Kidney glomerular epithelial cell (primary cell): ENCODE measurements around the gene NTM.
A peak's percentile ranks its signal among the peaks of the same experiment; 100 is the strongest.

Experiments used
- DNase-seq: peaks from one replicate; lab custom pipeline; 2025; lab: John Stamatoyannopoulos, UW

The NTM gene

DNA sequence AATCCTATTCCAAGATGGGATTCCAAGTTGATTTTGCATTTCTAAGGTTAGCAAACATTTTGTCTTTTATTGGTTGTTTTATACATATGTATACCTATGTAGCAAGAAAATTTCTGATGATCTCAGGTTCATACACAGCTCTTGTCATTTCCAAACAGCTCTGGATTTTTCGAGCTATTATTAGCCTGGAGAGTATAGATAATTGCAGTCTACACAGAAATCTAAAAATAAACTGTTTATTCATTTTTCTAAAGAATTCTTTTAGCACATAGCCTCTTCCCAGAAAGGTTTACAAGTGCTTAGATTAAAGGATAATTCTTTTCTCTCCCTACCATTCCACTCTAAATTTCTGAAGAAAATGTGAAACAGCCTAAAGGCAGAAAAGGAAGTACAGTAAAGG lies 705.0 kb downstream of the NTM start:
- DNase-seq, result no peak

DNA sequence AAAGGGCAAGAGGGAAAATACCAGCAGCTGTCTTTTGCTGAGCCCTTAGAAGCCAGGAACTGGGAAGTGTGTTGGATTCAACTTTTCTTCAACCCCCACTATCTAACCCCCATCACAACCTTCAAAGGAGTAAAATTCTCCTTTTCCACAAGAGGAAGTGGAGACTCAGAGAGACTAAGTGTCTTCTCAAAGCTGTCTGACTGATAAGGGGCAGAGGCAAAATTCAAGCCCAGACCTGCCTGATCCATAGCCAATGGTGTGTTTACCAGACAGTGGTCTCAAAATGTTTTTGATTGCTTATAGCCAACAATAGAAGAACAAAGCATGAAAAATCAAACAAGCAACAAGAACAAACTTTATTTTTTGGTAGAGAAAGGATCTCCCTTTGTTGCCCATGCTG lies 707.0 kb downstream of the NTM start:
- DNase-seq, result no peak

DNA sequence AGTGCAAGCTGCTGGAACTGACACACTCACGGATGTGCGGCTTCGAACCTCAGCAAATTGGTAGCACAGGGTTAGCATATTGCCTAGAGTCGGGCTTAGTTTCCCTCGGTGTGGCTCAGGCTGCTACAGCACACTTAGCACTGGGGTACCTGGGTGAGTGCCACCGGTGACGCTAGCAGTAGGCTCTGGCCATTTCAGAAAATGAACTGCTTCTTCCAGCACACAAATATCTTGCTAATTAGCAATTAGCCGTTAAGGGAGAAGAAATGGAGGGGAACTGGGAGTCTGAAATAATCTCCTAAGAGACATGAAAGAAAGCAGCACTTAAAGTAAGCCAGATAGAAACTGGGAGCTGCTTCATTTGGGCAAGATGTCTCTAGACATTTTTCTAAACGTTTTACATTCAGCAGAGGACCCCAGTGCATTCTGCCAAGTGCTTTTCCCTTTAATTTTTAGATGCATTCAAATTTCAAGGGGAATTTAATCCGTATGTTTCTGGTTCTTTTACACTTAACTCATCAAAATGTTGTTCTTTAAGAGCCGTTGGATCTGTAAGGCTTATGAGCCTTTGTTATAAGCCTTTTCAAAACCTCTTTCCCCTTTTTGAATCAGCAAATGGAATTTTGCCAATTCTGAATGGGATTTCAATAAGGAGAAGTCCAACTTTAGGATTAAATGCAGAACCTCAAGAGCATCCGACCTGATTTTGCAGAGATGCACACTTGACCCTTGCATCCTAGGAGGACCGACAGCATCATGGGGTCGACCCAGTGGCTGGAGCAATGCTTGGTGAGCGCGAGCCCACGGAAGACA lies 708.1 kb downstream of the NTM start:
- no peak for DNase-seq

DNA sequence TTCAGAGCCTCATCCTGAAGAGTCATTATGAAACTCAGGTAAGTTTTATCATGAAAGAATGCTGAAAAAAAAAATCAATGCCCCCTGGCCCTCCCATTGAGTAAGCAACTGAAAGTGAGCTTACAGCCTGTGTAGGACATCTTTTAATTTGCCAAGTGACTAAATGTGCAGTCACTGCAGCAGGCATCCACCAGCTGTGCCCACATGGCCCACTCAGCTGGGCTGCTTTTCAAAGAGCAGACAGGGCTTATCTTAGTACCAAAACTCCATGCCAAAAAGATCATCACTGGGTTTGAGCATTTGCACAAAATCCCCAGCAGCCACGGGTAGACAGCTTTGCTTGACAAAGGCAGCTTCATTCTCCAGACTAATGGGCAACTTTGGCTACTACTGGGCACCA lies 709.7 kb downstream of the NTM start:
- DNase-seq, result no peak

DNA sequence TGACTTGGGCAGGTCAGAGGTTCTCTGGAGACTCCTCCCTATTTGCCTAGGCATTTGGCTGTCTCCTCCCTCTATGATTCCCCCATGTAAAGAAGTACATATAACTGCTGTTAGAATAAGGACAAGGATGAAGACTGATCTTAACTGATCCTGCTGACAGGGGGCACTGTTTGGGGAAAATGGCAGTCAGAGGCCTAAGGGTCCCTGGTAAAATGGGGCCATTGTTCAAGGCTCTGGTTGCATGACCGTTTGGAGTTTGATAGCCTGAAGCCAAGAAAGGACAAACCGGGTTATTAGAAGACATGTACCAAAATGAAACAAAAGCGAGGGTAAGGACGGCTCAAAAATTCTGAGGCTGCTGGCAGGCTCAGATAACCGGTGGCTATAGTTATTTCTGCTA lies 712.2 kb downstream of the NTM start:
- DNase-seq, result no peak

DNA sequence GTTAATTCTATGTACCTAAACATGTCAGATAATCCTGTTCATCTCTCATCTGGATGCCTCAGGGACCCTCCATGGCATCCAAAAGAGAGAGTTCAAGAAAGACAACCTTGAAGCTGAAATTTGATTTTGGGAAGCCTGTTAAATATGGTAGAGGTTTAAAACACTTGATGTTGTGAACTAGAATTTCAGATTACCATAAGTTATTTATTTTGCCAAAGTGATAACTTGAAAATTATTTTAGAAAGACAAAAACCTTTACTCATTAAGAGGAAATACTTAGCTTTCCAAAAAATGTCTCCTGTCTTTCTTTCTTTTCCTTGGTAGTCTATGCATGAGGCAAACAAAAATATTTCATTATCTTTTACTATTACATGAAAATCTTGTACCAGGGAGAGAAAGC lies 714.0 kb downstream of the NTM start:
- DNase-seq, result no peak

DNA sequence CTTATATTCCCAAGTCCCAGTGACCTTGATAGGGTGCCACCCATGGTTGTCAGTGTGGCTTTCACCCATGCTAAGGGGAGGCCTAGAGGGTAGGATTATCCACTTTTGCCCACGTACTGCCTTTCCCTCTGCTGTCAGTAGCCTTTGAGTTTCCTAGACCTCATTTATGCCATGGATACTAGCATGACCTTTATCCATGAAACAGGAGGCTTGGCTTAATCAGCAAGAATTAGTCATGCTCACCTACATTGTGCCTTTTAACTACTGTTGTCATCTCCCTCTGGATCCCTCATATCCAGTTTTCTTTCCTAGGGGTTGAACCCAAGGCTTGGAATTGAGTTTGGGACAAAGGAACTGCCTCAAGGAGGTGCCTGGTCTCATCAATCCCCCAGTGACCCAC lies 716.7 kb downstream of the NTM start:
- no peak for DNase-seq

DNA sequence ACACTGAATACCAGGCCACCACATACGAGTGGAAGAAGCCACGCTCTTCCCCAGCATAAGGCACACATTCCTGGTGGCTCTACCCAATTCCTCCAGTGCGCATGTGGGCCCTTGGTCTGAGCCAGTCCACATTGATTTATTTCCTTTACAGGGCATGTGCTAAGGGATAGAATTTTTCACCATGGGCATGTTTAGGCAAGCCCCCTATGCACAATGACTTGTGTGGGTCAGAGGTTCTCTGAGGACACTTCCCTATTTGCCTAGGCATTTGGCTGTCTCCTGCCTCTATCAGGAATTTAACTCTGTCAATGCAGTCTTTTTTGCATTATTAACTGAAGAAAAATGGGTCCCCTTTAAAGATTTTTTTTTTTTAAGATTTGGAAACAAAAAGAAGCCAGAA lies 718.1 kb downstream of the NTM start:
- DNase-seq, result no peak

DNA sequence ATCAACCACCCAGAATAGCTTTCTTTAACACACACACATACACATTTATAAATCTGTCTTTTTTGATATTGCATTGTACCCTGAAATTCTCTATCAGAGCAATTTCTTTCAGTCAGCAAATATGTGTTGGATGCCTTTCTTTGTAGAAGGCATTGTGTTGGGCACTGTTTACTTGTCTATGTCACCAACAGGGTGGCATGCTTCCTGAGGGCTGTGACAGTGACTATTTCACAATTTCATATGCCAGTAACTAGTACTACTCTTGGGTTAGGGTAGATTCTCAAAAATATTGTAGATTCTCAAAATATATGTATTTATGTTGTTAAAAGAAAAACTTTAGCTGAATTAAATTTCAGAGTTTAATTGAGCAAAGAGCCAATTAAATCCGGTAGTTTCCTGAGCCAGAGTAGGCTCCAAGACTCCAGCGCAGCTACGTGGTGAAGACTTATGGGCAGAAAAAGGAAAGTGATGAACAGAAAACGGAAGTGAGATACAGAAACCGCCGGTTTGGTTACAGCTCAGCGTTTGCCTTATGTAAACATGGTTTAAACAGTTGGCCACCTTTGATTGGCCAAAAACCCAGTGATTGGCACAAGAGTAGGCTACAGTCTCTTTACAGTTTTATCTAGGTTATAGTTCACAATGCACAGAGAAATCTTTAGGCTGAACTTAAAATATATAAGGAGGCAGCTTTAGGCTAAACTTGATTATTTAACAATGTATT lies 723.3 kb downstream of the NTM start:
- DNase-seq, result no peak

DNA sequence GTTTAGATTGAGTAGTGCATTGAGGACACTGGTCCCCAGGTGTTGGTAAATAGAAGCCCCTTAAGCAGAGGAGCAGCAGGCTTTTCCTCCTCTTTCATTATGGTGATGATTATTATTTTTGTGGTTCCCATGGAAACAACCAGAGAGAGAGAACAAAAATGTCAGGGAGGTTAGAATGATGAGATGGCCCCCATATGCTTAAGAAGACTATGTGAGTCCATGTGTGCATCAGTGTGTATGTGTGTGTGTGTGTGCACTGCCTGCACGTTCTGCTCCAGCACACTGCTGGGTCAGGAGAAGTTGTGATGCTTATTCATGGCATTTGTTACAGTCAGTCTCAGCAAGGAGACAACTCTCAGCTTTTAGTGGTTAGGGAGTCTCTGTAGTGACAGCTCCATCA lies 724.2 kb downstream of the NTM start:
- DNase-seq, result no peak

DNA sequence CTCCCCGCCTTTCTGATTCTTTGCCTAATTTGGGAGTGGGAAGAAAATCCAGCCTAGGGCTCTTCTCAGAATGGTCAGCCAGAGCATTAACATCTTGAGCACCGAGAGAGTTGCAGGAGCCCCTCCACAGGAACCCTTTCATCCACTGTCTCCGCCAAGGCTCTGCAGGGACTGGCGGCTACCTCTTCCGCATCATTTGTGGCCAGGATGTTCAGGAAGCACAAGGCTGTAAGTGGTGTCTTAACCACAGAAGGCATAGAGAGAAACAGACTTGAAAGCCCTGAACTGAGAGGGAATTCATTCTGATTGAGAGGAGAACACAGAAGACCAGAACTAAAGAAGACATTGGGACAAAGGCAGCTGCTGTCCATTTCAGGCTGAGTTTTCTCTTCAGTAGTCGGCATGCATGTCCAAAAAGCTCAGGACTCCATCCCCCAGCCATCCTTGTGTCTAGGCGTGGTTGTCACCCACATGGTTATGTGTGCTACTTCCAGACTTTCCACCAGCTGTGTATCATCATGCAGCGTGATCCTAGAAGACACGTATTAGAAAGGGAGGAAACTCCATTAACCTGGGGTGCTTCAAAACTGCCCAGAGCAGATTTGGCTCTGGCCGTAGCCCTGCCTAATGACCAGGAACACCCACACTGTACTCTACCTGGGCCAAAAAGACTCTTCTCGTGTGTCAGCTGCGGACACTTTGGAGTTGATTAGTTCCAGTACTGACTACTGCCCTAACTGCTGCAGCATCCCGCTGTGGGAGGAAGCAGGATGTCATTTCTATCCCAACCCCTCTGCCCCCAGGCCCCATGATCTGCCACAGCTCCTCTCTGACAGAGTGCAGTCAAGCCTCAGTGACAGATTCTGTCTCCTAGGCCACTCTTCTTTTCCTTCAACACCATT lies 725.1 kb downstream of the NTM start:
- no peak for DNase-seq

DNA sequence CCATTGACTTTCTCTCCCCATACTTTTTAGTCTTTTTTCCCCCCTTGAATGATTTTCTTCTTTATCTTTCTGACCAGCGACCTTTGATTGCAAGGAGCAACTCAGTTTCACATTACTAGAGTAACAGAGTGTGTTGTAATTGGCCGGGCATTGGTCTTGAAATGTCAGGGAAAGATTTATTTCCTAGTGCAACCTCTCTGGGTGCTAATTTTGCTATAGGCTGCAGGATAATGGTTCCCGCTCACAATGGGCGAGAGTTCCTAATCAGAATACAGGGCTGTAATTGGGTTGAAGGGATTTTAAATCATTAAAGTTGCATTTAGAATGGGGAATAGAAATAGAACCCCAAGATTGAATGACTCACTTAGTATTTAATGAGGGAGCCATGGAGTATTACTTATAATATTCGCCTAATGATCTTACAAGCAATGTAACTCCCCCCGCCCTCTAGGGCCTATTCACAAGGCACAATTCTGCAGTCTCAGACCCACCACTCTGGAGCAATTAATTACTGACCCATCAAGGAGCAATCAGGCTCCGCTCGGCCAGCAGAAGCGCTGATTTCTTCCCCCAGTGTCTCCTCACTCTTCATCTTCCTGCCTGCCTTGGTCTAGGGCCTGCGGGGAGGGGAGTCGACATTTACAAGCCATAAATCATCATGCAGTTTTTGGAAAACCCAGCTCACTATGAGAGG lies 725.9 kb downstream of the NTM start:
- DNase-seq, result no peak

DNA sequence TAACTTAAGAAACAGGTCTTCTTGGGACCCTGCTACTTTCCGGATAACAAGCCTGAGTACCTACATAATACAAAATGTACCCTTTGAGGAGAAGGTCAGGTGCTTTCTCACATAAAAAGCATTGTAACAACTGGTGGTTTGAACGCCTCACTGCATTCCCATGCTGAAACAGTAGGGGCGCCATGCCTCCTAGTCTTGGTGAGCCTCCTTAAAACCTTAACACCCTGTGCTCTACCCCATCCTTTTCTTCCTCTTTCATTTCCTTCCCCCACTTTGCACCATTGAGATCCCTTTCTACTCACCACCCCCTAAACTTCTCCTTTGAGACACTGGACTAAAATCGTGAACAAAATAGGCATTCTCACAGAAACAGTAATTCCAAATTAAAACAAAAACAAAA lies 729.3 kb downstream of the NTM start:
- no peak for DNase-seq

DNA sequence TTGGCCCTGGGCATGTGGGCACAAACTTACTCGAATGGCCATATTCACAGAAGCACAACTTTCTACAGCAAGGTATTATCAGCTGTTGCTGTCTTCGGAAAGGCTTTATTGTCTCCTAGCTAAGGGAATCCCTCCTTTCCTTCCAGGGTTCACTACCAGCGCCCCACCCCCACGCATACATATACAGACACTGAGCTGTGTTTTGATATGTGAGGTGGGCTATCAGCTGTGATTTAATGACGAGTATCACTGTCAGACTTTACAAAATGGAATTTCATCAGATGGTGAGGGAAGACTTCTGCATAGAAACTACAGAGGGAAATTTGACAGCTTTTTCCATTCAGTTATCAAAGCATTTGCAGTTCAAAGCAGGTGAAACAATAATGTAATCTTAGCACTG lies 730.2 kb downstream of the NTM start:
- no peak for DNase-seq

DNA sequence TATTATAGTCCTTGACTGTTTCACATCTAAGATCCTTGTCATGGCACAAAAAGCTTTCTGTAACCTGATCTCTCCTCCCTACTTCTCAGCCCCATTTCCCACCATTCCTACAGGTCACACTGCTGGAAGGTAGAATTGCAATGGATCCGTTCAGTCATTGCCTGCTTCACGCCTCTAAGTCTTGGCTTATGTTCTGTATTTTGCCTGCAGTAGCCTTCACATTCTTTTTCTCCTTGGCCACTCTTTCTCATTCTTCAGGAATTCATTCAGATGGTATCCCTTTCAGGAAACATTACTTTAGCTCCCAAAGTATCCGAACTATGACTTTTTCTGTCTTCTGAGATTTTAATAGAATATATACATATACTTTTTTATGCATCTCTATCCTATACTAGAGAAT lies 731.5 kb downstream of the NTM start:
- DNase-seq, result no peak

DNA sequence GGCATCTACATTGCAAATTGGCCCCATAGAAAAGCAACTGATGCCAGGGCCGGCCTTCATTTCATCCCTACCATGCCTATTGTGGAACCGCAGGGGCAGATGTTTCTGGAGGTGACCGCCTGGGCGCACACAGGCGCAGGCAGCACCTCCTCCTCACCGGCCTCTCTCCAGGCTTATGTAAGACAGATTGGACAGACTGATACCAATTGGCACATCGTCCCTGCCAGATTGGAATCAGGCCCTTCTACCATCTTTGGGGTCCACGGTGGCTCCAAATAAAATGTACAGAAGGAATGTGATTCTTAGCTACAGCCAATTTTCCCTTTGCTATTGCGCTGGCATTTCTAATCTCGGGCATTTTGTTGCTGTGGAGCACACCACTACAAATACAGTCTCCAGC lies 732.6 kb downstream of the NTM start:
- DNase-seq, result no peak

DNA sequence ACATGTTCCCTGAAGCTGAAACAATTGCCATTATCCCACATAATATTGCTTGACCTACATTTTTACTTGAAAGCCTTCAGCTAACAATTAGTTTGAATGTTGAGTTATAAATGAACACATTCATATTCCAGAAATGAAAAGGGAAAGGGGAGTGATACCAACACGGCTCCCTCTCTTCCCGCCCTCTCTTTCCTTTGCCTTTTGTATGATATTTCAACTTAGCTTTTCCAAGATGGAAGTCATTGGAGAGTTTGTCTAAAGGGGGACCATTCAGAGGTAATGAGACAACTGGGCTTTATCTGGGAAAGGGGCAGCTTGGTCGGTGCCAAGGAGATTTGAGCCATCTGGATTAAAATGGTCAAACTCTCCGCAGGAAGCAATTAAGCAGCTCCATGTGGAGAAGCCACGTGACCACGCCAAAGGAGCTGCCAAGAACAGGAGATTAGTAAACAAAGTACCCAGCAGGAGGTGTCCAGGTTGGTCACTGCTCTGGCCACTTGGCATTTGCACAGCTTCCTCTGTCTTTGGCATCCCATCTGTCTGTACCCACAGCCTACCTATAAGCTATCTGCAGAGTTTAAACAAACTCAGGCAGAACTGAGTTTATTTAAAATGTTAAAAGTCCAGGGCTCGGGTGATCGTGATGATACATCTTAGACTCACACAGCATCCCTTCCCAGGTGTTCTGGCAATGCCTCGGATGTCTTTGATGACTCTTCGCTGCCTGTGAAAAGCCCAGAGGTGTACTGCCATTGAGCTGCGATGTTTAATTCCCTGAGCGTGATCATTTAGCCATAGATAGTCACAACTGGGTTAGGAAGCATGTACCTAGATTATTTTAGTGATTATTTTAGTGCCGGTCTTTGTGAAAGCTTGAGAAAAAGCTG lies 735.9 kb downstream of the NTM start:
- no peak for DNase-seq

DNA sequence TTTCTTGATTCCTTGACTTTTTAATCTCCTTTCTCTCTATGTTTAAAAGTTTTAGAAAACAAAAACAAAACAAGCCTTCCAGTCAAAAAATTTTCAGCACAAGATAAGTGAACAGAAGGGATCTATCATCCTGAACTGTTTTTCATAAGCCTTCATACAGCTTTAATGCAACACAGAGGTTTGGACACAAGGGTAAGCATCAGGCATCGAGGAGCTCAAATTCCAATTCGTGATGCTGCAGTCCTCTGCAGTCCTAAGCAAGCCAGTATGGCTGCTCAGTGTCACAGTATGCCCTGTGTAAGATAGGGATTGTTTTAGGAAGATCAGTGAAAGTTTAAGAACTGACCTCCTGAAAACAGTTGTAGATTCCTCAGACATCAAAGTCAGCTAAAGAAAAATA lies 740.9 kb downstream of the NTM start:
- no peak for DNase-seq

DNA sequence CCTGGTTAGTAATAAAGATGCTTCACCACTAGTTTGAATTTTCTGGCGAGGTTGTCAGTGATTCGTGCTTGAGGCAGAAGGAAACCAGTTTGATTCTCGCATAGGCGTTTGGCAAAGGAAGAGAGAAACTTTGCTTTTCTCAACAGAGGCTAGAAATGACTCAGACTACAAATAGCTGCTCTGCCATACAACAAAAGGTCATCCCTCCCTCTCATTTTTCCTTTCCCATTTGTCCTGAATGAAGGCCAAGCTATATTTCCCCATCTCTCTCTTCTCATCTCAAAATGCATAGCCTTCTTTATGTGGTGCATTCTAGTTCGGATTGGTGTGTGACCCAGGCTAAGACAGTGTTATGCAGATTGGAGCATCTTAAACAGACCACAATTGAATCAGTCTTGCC lies 741.4 kb downstream of the NTM start:
- DNase-seq, result peak; percentile 80

DNA sequence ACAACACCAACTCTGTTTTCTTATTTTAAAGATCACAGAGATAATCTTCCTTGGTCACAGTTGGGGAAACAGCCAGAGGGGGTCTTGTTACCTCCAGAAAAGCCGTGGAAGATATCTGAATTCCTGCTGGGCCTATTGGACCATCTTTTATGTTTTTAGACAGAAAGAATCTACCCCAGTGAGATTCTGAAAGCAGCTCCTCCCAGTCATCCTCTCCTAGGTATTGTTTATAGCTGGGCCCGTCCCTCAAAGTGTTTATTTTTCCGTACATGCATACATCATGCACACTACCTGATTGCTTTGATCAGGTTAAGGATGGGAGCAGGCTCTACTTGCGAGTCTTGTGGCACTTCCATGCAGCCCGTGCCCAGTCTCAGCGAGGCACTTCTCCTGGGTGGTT lies 742.4 kb downstream of the NTM start:
- no peak for DNase-seq

DNA sequence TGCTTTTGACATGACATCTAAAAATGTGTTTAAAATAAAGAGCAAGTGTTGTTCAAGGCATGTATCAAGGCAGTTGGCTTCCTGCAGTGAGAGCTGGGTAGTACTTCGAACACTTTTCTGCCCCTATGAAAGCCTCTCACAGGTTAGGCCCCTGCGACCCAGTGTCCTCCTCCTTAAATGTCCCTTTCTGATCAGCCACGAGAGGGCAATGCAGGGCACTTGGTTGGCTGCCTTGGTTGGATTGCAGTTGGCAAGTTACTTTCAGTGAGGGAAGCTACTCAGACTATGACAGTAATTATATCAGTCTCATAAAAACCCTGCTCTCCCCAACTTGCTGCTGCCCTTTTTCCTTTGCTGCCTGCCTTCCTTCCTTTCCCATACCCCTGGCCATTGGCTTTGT lies 743.8 kb downstream of the NTM start:
- peak; percentile 38 for DNase-seq
